Esophagus muscularis mucosa (tissue), 3 donors: ENCODE results near the gene SKAP2.

ENCODE experiments used
- EP300 ChIP-seq: sonication (generic); formaldehyde crosslinking; IDR thresholded peaks from one replicate; pipeline ENCODE4 v1.6.1; 2017; ENCODE audit warnings: antibody characterized with exemption
- POLR2AphosphoS5 ChIP-seq, 2 donors: sonication (generic); formaldehyde crosslinking; IDR thresholded peaks; one replicate each; pipeline ENCODE4 v1.6.1; 2017; ENCODE audit warnings: antibody characterized with exemption in 2 of 2

DNA sequence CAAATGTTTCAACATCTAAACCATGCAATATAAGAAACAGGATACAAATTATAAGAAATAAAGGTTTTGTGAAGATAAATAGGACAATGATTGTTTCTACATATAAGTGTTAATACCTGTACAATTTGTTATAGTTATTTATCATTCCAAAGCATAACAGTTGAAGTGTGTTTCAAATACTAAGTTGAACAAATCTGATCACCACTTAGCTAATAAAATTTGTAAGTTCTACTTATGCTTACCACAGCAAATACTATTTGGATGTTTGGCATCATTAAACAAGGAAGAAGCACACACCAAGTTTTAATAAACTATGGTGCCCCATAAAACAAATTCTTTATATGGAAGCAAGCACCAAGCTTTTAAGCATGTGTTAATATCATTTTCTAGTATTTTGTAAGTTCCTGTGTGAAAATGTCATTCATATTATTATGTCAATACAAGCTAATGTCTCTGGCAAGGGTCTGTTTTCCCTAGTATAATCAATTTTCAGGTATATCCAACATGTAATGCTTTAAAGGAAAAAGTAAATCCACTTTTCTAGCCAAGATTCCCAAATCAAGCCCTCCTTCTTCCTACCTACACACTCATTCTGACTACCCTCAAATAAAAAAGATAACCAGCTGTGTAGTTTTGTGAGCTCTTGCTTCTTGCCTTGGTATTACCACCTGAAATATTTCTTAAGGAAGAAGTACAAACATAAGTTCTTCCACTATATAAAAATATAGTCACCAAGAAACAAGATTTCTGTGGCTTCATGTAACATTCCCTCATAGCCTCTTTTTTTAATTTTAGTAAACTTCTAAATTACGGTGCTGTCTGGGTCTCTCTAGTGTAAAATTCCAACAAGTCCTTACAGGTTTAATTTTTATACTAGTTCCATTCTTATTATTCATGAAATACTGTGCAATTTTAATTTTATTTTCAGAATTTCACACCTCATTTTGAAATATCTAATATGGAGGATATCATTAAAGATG lies 9.2 kb downstream of the SKAP2 start:
- TF ChIP-seq POLR2AphosphoS5 (IDR thresholded peaks at IDR 0.05) (no peak), EP300 (no peak)
